GM18519 (cell line): ENCODE data around the gene SLC30A2.

ENCODE experiments used
- ATAC-seq: cut with Tn5 transposase; IDR thresholded peaks from one replicate; pipeline ENCODE4 v1.9.1; 2021; ENCODE audit warnings: mild to moderate bottlenecking, moderate library complexity; ENCODE audit not compliant: unreplicated experiment, low FRiP score

The SLC30A2 gene

DNA sequence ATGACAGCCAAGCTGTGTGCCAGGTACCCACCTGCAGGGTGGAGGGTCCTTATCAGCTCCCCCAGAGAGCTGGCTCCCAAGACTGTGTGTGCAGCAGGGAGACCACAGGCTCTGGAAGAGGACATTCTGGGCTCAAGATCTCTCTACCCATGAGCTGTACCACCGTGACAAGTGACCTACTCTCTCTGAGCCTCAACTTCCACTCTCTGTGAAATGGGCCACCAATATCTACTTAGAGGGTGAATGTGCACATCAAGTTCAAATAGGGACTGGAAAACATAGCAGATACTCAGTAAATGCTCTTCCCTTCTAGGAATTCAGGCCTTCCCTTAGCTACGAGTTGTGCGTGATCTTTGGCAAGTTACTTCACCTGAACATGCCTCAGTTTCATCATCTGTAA, 1.5 kb downstream of the SLC30A2 start:
- no peak for ATAC-seq

DNA sequence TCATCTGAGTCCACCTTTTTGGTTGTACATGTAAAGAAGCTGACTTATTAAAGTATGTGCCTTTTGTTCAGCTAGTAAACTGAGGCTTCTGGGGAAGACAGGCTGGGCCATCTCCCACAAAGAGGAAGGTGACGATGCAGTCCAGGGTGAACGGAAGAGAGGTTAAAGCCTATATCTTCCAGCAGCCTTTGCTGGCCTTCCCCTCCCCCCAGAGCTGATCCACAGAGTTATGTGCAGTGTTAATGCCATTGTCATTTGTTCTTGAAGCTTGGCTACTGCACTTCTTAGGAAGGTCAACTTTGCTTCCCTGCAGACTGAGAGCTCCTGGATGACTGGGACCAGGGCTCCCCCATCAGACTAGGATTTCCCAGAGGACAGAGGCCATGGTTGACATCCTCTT, 2.2 kb downstream of the SLC30A2 start:
- no peak for ATAC-seq

DNA sequence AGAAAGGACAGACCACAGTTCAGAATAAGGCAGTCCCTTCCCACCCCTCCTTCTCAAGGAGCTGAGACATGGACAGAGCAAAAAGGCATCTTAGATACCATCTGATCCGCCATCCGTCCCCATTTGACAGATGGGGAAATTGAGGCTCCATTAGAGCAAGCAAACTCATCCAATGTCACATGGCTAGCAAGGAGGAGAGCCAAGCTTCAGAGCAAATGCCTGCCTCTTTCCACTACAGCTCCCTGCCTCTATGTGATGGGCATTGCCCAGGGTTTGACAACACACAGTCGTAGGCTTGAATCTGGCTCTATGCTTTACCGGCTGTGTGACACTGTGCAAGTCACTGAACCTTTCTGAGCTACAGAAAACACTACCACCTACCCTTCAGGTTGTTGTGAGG, 3.9 kb downstream of the SLC30A2 start:
- ATAC-seq, result no peak

DNA sequence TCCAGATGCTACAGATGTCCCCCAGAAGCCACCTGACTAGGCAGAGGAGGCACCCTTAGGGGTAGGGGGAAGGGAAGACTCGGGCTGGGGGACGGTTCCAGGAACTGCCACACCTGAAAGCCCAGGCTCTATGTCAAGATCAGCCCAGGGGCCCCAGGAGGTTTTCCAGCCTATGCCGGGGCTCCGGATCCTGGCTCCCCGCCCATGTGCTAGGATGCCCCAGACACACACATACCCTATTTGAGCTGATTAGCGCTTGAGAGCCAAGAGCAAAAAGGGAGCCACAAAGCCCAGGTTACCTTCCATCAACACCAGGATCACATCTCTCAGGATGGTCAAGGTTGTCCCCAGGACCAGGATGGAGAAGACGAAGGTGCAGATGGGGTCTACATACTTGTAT, 4.5 kb downstream of the SLC30A2 start:
- no peak for ATAC-seq

DNA sequence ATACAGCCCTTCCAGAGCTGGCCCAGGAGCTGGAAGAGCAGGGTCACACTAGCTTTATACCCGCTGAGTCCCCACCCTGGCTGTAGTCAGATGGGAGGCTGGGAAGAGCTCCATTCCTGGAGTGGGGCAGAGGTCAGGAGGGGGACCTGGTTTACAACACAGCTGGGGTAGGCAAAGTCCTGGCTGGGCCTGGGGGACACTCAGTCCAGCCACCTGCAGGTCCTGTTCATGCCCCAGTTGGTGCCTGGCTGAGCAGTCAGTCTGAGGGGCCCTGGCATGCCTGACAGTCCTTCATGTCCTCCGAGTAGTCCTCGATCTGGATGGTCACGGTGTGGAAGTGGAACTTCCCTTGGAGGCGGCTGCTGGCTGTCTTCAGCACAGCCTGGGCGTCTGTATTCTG, 7.0 kb downstream of the SLC30A2 start:
- ATAC-seq, result no peak

DNA sequence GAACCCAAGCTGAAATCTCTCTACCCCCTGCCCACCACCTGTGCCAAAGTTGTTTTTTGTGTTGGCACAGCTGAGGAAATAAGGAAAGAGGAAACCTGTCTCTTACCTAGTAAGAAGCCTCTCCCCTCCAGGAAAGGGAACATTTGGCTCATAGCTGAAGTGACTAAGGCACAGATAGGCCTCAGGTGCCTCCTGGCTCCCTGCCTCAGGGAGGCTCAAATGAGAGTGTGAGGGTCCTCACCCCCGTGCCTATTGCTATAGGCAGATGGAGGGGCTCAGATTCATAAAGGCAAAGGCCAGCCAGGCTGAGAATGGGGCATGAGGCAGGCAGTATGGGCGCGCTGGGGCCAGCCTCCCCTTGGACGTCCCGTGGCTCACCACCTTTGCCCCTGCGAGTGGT, 7.4 kb downstream of the SLC30A2 start:
- no peak for ATAC-seq

DNA sequence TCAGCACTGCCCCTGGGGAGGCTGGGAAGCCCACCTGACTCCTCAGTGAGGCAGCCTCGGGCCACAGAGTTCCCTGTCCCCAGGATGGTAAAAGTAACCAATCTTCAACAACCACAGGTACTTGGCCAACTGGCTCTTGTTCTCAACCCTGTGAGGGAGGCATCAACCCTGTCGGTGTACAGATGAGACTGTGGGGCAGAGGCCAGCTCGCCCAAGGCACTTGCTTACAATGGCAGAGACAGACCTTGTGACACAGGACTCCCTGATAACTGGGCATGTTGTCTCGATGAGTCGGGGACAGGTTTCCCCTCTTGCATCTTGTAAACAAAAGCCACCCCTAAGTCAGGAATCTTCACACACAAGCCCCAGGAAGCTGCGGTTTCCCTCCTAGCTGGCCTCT, 8.0 kb downstream of the SLC30A2 start:
- ATAC-seq, result no peak

DNA sequence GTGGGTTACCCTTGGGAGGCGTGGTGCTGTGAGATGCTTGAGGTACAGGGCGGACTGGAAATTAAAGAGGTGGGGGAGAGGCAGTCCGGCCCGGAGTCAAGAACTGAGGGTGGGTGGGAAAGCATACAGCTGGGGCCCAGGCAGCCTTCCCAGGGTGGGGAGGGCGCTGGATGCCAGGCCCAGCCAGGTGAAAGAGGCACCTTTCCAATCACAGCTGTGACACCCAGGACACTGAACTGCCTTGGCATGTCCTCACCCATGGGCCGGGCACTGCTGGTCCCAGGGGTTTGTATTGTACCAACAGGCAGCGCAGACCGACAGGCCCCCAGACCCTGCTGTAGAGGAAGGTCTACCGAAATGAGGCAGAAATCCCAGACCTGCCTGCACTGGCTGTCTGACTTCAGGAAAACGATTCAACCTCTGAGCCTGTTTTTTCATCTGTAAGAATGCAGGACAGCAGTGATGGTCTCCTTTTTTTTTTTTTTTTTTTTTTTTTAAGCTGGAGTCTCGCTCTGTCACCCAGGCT, 9.1 kb downstream of the SLC30A2 start:
- no peak for ATAC-seq

DNA sequence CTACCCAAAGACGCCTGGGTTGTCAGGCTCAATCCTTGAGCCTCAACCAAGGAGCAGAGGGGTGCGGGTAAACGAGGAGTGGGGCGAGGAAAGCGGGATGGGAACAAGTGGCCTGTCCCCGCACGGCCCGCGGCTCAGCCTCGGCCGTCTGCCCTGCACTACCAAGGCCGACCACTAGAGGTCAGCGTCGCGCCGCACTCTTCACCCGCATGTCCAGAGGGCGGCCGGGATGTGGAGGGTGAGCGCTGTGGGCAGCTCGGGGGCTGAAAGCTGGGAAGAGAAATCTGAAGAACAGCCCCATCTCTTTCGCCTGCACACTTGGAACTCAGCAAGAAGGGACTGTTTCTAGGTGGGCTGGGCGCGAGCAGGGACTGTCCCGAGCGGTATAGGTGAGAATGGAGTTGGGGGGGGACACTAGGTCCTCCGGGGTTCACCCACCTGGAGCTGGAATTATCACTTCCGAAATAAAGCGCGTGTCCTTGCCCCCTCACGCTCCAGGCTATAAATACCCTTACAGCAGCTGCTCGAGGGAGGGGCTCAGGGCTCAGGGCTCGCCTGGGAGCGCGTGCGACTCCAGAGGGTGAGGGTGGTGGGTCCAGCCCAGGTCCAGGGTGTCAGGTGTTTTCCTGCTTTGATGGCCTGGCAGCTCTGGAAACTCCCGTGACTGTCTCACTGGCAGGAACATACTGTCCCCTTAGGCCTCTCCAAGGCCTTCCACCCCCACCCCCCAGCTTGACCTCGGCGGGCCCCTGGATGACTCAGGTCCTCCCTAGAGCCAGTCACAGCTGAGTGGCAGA, 9.8 kb downstream of the SLC30A2 start:
- ATAC-seq, result no peak

DNA sequence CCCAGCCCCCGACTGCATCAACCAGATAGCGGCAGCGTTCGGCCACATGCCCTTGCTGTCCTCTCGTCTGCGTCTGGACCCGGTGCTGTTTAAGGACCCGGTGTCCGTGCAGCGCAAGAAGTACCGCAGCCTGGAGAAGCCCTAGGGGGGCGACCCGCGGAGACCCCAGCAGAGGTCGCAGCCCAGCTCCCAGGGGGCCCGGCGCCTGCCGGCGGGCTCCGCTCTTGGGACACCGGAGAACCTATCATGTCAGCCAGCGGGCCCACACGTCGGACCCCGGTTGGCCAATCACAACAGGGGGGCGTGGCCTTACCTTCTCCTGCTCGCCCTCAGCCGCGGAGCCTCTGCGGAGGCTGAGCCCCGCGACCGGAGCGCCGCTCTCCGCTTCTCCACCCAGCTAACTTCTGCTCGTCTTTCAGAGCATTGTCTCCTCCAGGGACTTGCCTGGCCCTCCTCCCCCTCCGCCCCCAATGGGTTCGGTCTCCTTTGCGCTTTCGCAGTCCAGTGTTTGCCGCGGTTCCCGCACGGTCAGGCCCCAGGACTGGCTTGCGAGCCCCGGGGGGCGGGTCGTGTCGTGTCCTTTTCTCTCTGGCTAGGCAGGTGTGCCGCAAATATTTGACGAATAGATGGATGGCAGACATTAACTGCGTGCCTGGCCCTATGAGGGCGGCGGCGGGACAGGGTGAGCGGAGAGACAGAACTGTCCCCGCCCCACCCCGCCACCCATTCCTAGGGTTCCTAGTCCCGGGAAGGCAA, 10.5 kb downstream of the SLC30A2 start:
- no peak for ATAC-seq

DNA sequence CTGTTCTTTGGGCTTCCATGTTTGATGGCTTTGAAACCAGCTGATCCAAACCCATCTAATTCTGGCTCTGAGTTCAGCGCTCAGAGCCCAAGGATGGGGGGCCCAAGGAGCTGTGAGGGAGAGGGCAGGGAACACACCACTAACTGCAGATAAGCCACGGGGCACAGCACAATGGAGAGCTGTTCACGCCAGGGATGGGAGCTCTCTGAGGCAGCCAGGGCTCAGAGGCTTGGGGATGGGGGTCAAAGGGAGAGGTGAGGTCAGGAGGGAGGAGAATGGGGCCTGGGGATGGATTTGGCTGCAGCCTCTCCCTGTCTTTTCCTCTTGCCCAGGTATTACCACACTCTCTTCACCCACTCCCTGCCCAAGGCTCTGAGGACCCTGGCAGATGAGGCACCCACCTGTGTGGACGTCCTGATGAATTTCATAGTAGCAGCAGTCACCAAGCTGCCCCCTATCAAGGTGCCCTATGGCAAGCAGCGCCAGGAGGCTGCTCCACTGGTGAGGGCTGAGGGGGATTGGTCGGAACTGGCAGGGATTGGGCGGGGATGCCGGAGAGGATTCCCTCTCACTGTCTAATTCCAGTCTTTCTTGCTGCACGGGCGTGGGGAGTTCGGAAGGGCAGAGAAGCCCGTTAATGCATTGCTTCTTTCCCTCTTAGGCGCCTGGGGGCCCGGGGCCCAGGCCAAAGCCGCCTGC, 11.3 kb downstream of the SLC30A2 start:
- no peak for ATAC-seq

DNA sequence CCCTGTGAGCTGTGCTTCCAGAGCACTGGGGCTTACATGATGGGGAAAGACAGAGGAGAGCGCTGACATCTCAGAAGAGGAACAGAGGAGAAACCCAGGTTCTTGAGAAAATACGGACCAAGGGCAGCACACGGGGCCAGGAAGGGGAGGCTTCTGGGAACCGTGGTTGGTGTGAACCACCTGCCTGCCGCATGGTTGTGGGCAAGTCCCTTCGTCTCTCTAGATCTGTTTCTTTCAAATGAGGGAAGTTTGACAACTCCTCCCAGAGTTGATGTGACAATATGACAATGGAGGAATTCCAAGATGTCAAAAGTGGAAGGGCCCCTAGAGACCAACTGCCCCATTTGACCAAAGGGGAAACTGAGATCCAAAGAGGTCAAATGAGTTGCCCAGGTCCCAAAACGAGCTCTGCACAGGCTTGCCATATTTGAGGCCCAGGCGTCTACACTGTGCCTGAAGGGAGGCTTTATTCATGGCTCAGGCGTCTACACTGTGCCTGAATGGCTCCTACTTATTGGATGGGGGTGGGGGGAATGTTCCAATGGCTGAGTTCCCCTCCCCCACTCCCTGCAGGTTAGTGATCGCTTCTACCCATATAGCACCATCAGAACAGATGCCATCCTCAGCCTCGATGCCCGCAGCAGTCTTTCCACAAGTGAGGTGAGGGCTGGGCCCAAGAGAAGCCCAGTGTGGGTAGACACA, 13.1 kb downstream of the SLC30A2 start:
- ATAC-seq, result no peak

DNA sequence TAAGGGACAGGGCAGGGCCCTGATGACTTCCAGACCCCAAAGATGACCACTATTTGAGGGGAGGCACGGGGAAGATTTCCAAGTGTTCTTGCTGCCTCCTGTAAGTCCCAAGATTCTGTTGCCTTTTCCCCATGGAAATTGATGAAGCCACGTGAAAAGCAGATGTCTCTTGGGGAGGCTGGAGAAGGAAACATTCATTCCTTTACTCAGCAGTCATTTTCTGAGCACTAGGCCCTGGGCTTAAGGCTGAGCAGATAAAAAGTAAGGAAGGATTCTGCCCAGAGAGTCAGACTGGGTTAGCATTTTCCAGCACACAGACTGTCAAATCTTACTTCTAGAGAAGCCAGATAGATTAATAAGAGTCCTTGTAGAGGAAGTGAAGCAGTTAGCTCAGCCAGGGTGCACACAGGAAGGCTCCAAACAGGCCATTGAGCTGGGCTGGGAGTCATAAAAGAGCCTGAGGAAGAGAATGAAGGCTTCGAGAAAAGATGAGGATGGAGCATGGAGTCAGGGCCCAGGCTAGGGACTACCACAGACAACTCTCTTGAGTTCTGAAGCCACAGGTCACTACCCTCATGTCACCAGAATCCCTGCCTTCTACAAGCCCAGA, 14.2 kb downstream of the SLC30A2 start:
- ATAC-seq, result no peak

DNA sequence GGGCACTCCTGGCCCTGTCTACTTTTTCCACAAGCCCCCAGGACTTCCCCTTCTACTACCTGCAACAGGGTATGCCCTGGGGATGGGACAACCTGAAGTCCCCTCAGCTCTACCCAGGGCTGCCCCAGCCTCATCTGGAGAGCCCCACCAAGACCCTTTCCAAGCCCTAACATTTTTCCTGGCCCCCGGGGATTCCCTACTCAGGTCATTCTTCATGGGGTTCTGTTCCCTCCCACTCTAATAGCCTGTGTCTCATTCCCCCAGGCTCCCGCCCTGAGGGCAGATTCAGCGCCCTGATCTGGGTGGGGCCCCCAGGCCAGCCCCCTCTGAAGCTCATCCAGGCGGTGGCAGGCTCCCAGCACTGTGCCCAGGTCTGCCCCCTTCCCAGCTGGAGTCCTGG, 14.7 kb downstream of the SLC30A2 start:
- no peak for ATAC-seq

DNA sequence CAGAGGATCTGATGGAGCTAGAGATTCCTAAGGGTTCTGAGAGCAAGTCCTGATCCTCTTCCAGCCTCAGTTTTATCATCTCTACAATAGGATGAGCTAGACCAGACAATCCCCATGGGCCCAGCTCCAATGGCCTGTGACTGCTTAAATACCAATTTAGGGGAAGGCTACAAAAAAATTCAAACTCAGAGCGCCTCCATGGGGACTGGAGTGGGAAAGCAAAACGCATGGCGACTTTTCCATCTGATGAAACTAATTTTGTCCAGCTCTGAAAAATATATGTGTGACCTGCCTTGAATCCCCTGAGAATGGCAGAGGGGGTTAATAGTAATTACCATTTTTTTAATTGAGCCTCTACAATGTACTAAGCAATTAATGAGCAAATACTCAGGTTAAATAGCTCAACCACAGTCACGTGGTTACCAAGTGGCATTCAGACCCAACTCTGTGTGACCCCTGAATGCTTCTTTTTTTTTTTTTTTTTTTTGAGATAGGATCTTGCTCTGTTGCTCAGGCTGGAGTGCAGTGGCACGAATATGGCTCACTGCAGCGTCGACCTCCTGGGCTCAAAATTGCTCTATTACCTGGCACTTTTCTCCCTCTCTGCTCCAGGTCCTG, 15.9 kb downstream of the SLC30A2 start:
- no peak for ATAC-seq

DNA sequence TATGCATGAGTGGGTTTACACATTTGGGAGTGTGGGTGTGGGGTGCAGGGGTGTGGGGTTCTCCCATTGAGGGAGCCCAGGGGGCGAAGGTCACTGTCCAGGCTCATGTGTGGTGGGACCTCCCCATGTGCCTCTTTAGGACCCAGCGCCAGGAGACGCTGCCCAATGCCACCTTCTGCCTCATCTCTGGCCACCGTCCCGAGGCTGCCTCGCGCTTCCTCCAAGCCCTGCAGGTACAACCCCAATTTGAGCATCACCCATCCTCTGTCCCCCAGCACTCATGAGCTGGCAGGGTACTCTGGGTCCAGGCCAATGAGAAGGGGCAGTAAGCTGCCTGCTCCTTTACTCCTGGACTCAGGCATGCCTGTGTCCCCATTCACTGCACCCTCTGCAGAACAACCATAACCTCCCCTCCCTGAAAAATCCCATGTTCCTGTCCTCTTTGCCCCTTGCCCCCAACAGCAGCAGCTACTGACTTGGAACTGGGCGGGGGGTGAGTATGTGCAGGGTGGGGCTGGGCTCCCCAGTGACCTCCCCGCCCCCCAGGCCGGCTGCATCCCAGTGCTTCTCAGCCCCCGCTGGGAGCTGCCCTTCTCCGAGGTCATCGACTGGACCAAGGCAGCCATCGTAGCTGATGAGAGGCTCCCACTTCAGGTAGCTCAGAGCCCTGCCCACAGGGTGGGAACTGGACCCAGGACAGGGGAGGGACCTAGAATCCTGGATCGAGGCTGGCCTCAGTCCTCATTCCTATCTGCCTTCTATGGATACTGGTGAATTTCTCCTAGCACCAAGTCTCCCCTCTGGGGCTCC, 16.7 kb downstream of the SLC30A2 start:
- no peak for ATAC-seq

DNA sequence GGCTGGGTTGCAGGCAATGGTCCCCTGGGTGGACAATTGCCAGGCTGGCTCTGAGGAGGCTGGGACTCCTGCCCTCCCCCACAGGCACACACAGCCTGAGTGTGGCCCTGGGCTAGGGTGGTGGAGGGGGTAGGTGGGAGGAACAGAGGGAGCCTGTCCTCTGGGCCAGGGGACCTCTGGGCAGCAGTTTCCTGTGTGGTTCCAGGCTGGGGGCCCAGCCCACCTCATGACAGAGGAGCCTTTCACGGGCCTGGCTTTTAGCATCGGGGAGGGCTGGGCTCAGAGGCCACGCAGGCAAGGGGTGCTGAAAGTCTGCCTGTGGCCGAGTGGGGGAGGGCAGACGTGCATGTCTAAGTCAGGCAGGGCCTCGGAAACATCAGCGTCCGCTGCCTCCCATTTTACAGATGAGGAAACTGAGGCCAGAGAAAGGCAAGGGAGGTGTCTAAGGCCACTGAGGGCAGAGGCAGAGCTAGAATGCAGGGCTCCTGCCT, 17.4 kb downstream of the SLC30A2 start:
- ATAC-seq, result no peak

DNA sequence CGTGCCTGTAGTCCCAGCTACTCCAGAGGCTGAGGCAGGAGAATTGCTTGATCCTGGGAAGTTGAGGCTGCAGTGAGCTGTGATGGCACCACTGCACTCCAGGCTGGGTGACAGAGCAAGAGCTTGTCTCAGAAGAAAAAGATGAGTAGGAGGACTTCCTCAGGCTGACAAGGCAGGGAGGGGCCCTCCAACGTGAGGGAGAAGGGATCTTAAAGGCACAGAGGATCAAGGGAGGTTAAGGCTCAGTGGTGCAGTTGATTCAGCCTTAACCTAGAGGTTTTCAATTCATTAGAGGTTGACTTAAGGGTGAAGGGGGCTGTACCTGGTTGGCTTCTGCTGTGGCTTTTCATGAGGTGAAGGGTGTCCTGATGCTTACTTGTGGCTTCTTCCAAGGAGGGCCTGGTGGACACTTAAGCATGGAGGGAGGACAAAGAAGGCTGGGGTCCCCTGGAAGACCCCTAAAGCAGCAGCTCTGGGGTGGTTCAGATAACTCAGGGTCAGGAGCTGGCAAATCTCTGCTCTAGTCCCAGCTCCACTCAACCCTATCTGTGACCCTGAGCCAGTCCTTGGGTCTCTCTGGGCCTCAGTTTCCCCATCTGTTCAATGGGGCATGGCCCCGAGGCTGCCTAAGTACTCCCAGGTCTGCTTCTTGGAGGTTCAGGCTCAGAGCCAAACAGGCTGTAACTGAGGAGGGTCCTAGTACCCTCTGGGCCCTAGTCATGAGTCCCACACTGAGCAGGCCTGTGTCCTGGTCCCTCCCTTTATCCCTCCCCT, 18.0 kb downstream of the SLC30A2 start:
- ATAC-seq, result no peak
